IPS-NIHi11 (cell line): ENCODE results near the gene AP1B1.
"Not testable (repeated sequence)": the region's sequence is repeated elsewhere in the genome, so short reads cannot be mapped to it uniquely, and the experiment has no call there.

Experiments used
- DNase-seq: peaks from one replicate; pipeline ENCODE4 v3.0.0; 2012; ENCODE audit warnings: mixed read lengths, low spot score

The AP1B1 gene

GRCh38 chr22:29348956-29349355 lies 39.4 kb downstream of the AP1B1 start:
- DNase-seq: no peak

DNA sequence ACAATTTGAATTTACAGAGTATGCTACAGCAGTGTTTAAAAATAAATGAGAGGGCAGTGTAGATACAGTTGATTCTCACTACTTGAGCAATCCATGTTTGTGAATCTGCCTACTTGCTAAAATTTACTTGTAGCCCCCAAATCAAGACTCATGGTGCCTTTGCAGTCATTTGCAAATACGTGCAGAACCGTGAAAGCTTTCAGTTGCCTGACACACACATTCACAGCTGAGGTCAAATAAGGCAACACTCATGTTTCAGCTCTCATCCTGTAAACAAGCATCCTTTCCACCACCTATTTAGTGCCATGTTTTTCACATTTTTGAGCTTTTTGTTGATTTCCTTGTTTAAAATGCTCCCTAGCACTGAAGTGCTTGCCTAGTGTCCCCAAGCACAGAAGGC lies 40.3 kb downstream of the AP1B1 start:
- no peak for DNase-seq

DNA sequence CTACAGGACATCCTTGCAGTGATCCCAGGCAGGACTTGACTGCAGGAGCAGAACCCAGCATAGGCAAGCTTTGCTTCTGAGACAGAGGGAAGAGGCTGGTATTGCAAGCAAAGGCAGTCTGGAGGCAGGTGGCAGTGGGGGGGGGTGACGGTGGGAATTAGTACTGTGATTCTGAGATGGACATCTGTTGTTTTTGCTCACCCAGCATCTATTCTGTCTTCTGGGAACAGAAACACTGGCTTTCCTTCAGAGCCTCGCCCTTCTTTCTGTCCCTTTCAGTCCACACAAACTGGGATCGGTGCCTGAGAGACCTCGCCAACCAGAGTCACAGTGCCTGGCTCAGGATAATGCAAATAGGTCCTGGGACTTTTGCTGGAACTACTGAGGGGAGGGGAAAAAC lies 41.7 kb downstream of the AP1B1 start:
- DNase-seq: no peak

DNA sequence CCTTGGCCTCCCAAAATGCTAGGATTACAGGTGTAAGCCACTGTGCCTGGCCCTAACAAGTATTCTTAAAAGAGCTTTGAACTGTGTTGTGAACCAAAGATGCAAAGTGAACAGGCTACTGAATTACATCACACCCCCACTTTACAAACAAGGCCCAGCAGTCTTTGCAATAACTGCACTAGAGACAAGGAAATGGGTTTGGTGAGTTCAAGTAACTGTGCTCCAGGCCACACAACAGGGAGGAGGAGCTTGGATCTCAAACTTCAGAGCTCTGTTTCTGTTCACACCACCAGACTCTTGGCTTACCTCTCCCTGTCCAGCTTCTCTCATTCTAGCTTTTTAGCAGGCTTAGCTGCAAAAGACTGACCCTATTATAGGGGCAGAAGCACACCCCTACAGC lies 42.4 kb downstream of the AP1B1 start:
- no peak for DNase-seq

- not testable (repeated sequence) for DNase-seq
These were observed 43.5 kb downstream of the AP1B1 start for GRCh38 chr22:29344889-29345288.

GRCh38 chr22:29344137-29344536 lies 44.2 kb downstream of the AP1B1 start:
- DNase-seq: peak; percentile 62

- DNase-seq: peak; percentile 62
These were observed 45.0 kb downstream of the AP1B1 start for GRCh38 chr22:29343313-29343805.

DNA sequence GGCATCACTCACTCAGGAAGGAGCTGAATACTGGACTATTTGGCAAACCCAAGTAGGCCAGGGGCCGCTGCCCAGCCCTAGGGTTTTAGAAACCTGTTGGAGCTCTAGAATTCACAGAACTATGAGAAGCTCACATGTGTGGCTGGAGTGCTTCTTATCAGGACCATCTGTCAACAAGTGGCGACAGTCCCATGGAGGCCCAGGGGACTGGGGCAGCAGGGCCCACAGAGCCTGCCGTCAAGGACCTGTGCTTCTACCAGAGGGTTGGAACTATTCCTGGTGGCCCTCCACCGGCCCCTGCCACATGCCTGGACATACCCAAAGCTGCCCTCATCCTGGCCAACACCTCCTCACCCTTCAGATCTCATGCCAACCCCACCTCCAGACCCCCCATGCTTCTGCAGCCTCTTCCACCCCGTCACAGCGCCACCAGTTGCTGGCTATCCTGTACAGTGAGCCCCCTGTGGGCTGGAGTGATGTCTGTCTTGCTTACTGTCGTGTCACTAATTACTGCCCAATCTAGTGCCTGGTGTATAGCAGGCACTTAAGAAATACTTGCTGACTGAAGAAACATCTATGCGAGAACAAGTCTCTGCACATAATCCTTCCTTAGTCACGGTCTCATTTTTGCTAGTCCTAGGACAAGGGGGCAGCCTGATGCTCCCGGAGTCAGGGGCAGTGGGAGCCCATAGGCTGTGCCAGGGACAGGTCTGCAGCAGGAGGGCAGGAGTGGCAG lies 45.6 kb downstream of the AP1B1 start:
- DNase-seq: no peak

GRCh38 chr22:29342177-29342576 lies 46.2 kb downstream of the AP1B1 start:
- DNase-seq: no peak

- no peak for DNase-seq
These were observed 46.6 kb downstream of the AP1B1 start for GRCh38 chr22:29341849-29342127.

DNA sequence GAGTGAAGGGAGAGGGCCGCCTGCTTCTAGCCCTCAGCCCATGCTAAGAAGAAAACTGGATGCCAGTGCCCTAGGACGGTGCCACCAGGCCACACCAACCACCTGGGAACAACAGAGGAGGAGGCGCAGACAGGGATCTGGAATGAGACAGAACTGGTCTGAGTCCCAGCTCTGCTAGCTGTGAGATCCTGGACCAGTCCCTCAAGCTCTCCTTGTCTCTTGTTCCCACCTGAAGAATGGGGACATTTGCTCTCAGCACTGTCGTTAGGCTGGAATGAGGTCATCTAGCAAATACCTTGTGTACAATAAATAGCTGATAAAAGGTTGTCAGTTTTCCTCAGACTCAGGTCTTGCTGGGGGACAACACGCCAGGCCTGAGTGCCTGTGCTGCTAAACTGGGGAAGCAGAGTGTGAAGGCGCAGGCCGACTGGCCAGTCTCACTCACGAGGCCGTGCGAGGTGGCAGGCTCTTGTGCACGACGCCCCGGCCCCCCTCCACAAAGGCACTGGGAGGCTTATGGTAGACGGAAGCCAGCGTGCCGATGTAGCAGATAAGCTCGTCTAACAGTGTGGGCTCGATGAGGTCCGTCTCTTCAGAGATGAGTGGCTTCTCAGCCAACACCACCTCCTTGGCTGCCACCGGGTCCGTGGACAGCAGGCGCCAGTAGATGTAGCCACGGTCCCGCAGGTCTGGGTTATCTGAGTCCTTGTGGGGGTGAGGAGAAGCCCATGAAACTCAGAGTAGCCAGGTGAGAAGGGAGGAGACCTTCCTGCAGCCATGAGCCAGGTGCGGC lies 47.1 kb downstream of the AP1B1 start:
- DNase-seq: no peak

DNA sequence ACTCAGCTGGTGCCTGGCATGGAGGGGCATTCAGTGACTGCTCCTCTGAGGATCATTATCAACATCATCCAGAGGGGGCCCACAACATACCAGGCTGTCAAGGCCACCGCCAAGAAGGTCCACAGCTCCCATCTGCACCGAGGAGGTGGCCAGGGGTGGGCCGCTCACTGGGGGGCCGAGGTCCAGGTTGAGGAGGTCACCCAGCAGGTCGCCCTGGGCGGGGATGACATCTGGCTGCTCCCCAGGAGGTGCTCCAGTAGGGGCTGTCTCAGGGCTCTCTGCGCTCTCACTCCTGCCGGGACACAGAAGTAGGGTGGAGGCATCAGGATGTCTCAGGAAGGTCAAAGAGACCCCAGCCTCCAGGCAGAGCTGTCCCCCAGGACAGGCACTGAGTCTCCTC lies 47.8 kb downstream of the AP1B1 start:
- DNase-seq: no peak

DNA sequence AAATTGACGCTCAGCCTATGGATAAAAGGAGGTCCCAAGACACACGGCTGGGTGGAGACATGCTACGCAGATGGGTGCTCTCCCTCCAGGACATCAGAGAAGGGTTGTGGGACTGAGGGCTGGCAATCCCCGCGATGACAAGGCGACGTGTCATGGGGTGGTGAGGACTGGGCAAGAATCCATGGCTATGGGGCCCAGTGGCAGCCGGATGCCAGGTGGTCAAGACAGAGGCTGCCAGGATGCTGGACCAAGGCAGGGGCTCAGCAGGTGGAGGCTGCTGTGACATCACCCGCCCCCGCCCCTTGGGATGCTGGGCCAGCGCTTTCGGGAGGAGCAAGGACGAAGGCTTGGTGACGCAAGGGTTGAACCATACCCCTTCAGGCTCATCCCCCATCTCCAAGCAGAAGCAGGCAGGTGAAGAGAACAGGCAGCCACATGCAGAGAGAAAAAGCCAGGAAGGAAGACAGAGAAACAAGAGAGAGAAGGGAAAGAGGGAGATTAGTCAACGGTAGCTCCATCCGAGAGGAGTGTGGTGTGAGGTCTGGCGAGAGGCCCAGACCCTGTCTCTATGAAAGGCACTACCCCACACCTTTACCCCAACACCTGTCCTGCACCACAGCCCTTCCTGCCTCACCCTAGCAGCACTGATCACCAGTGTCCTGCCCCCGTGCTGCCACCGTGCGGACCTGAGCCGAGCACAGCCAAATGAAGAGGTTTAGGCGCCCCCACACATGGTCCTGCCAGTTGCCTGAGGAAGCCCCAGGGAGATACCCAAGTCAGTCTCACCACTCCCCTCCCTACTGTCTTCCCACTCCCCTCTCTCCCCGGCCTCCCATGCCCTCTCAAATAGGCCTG lies 48.8 kb downstream of the AP1B1 start:
- DNase-seq: no peak

DNA sequence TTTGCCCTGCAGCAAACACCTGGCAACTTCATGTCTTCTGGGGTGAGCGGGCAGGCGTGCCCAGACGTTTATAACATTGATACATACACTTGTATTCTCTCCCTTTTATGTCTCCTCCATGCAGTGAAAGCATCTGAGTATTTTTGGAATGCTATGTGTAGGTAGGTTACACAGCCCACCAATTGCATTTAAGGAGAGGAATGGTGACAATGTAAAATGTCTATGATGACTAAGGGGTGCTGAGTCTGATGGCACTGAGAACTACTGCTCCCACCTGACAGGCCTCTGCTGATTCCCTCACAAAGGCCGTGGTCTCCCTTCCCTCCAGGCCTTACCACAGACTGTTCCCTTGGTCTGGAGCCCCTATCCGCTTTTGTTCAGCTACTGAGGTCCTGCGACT lies 50.0 kb downstream of the AP1B1 start:
- no peak for DNase-seq

GRCh38 chr22:29337631-29338284 lies 50.6 kb downstream of the AP1B1 start:
- DNase-seq: no peak

DNA sequence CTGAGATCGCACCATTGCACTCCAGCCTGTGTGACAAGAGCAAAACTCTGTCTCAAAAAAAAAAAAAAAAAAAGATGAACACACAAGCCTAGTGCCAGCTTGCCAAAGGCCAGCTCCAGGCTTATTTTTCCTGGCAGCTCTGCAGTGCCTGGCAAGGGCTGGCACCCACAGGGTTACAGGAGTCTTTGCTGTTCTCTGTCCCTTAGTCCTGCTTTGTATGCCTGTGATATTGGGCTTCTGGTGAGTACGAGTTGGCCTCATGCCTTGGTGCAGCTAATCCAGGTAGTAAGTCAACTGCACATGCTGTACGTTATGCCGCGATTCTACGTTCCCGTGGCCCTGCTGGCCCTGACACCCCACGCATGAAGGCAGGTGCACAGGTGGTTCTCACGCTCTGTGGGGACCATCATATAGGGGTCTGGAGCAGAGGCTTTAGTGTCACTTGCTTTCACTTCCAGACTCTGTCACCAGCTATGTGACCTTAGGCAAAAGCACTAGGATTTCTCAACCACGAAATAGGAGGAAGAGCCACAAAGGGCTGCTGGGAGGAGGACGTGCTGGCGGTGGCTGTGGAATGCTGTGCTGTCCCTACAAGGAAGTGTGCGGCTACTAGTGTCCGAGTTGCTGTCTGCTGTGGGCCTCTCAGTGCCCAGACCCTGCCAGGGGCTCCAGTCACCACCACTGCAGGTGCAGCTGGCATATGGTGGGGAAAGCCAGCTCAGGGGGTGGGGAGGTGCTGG lies 51.4 kb downstream of the AP1B1 start:
- DNase-seq: no peak

DNA sequence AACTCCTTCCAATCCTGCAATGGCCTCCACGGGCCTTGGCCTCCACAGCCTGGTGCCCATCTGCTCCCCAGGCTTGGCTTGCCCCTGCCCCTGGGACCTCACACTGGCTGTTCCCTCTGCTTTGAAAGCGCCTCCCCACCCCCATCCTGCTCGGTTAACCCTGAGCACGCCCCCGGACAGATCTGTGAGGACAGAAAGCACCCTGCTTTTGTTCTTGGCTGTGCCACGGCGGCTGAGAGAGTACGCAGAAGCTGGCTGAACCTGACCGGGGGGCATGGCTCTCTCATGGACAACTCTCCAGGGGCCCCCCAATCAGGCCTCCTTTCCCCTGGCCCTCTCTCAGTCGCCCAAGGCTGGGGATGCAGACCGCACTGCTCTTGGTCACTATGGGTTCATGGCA lies 52.7 kb downstream of the AP1B1 start:
- no peak for DNase-seq

DNA sequence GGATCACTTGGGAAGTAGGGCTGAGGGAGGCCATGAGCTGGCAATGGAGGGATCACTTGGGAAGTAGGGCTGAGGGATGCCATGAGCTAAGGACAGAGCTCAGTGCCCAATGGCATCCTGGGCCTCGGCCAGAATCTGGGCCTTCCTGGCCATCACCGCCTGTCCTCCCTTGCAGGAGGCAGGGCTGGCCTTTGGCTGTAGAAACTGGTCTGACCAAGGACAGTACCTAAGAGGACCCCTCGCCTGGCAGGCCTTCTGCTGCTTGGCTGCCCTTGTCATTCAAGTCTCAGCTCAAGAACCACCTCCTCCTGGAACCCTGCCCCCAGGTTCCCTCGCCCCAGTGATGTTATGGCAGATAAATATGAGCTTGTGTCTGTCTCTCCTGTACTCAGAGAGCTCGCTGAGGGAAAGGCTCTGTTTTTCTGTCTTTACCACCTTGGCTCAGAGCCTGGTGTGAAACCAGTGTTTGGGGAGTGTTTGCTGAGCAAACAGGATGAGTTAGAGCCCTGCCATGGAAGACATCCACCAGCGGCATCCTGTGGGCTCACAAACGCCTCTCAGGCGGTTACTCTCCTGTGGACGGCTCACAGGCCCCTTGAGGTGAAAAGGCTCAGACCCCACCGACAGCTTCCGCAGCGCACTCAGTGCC lies 53.5 kb downstream of the AP1B1 start:
- DNase-seq: no peak

DNA sequence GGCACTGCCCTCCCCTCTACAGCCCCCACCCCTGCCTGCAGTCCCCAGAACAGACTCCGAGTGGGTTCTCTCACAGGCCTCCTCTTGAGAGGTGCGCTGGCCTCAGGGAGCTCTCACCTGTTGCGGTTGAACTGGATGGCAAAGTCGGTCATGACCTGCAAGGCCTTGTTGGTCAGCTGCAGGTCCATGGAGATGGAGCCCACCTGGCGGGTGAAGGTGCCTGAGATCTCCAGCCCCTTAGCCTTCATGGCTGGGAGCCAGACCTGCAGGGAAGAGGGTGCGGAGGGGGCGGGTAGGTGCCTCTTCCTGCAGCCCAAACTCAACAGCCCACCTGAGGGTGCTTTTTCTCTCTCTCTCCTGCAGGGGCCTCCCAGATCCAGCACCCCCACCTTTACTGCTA lies 54.2 kb downstream of the AP1B1 start:
- no peak for DNase-seq

- DNase-seq: no peak
These were observed 55.4 kb downstream of the AP1B1 start for GRCh38 chr22:29332886-29333496.
